Upper lobe of left lung (tissue), 6 donors: ENCODE data around the gene TBC1D3B. TPM values are rescaled to one million over a fixed set of nuclear protein-coding genes. Genes with fewer than 3 reads are reported as not detected.

ENCODE experiments used
- ATAC-seq, 2 donors: fragments of 200-7000 bp; cut with Tn5 transposase; one replicate each; pipeline ENCODE4 v1.9.1; 2022; ENCODE audit warnings: mild to moderate bottlenecking in 2 of 2, moderate library complexity in 2 of 2; ENCODE audit not compliant: low FRiP score in 2 of 2
- DNase-seq, 2 donors: peaks; one replicate each; pipeline ENCODE4 v3.0.0-alpha.2; 2019 to 2020
- H3K27ac ChIP-seq, 4 donors: fragments of 200-600 bp; sonication (generic); one replicate each; pipeline ENCODE4 v1.5.1; 2016 to 2019
- H3K27me3 ChIP-seq, 4 donors: fragments of 200-600 bp; sonication (generic); one replicate each; pipeline ENCODE4 v1.5.1; 2017 to 2019
- H3K36me3 ChIP-seq, 4 donors: fragments of 200-600 bp; sonication (generic); one replicate each; pipeline ENCODE4 v1.5.1; 2016 to 2019
- H3K4me1 ChIP-seq, 4 donors: fragments of 200-600 bp; sonication (generic); one replicate each; pipeline ENCODE4 v1.5.1; 2018 to 2019
- H3K4me3 ChIP-seq, 4 donors: fragments of 200-600 bp; sonication (generic); one replicate each; pipeline ENCODE4 v1.5.1; 2017 to 2019; ENCODE audit warnings: mild to moderate bottlenecking in 2 of 4, moderate library complexity in 1 of 4
- H3K9me3 ChIP-seq, 4 donors: fragments of 200-600 bp; sonication (generic); one replicate each; pipeline ENCODE4 v1.5.1; 2018 to 2019
- CTCF ChIP-seq, 6 experiments: fragments of 450-650 bp in 4 of 6; fragments of 200-600 bp in 2 of 6; sonication (generic) in 2 of 6; IDR thresholded peaks; one replicate each; pipeline ENCODE4 v1.5.1; 2016 to 2019; ENCODE audit warnings: antibody characterized with exemption in 6 of 6
- EP300 ChIP-seq, 4 donors: sonication (generic); formaldehyde crosslinking; IDR thresholded peaks; one replicate each; pipeline ENCODE4 v1.5.1; 2017; ENCODE audit warnings: antibody characterized with exemption in 4 of 4, control low read depth in 2 of 4
- POLR2A ChIP-seq, 4 donors: fragments of 450-650 bp; IDR thresholded peaks; one replicate each; pipeline ENCODE4 v1.5.1; 2016 to 2017; ENCODE audit warnings: antibody characterized with exemption in 4 of 4, mild to moderate bottlenecking in 2 of 4
- POLR2AphosphoS5 ChIP-seq, 2 donors: sonication (generic); formaldehyde crosslinking; IDR thresholded peaks; one replicate each; pipeline ENCODE4 v1.5.1; 2017; ENCODE audit warnings: antibody characterized with exemption in 2 of 2
- WGBS, 2 donors: methylation state at CpG; one replicate each; pipeline ENCODE4 v1.1.5; 2017 to 2018; 5-methylcytosine and 5-hydroxymethylcytosine counted together
- total RNA-seq, 6 donors: library from RNA; depleted of rRNA in 4 of 6; stranded (reverse); fragments of >200 nt in 4 of 6; gene quantifications; one replicate each; pipeline versions ENCODE4 v1.1.0 to v1.2.1, GENCODE V29; 2016 to 2021
- donor health status: DM: no; HTN: no; CAD: no; lungs with moderate emphysema.
- donor health status: DM: no; HTN: yes; CAD: no; lungs with severe emphysema.

Gene TBC1D3B
- total RNA-seq, 6 donors from 2014 or later = 3.6 to 8.9 (median 7.0) TPM; not detected in 1

- 87 to 93% methylated on average over 8 of the region's 8 CpGs for WGBS, 2 donors
- ATAC-seq (peak in 1 of 2 donors; percentile 25), DNase-seq (no peak)
- Histone ChIP-seq H3K4me3 (no peak overlapping the region), H3K4me1 (peaks cover 0 to 9% (median 3%) of the 10 kb centered on the region in 4 donors), H3K36me3 (no peaks in the 10 kb centered on the region), H3K27me3 (no peaks in the 10 kb centered on the region), H3K9me3 (no peaks in the 10 kb centered on the region), H3K27ac (no peak overlapping the region)
- TF ChIP-seq CTCF (IDR thresholded peaks at IDR 0.05) (no peak), POLR2A (IDR thresholded peaks at IDR 0.05) (no peak), POLR2AphosphoS5 (IDR thresholded peaks at IDR 0.05) (no peak), EP300 (IDR thresholded peaks at IDR 0.05) (no peak)
These were observed 23.8 kb downstream of the TBC1D3B start for GRCh38 chr17:36152639-36153120.

- H3K36me3 ChIP-seq = no peaks in the 10 kb centered on the region
- H3K27ac ChIP-seq = no peak overlapping the region
- no peaks in the 10 kb centered on the region for H3K9me3 ChIP-seq
- H3K4me3 ChIP-seq = no peak overlapping the region
- TF ChIP-seq POLR2AphosphoS5 (IDR thresholded peaks at IDR 0.05) = no peak
- TF ChIP-seq CTCF (IDR thresholded peaks at IDR 0.05) = no peak
- TF ChIP-seq EP300 (IDR thresholded peaks at IDR 0.05) = no peak
- TF ChIP-seq POLR2A (IDR thresholded peaks at IDR 0.05) = no peak
- DNase-seq (no peak), ATAC-seq (peak in 1 of 2 donors; percentile 17)
- WGBS, 2 donors = 65 to 67% methylated on average over 4 of the region's 4 CpGs
- H3K4me1 ChIP-seq = peaks cover 0 to 9% (median 3%) of the 10 kb centered on the region in 4 donors
- no peaks in the 10 kb centered on the region for H3K27me3 ChIP-seq
These were observed 24.4 kb downstream of the TBC1D3B start for GRCh38 chr17:36151891-36152638.

GRCh38 chr17:36149296-36149820 lies 27.1 kb downstream of the TBC1D3B start:
- WGBS, 2 donors = 52 to 62% methylated on average over 11 of the region's 11 CpGs
- no peak for DNase-seq
- Histone ChIP-seq H3K9me3 (no peaks in the 10 kb centered on the region), H3K36me3 (no peaks in the 10 kb centered on the region), H3K4me3 (no peak overlapping the region), H3K27ac (no peak overlapping the region), H3K27me3 (no peaks in the 10 kb centered on the region), H3K4me1 (peaks cover 0 to 9% (median 3%) of the 10 kb centered on the region in 4 donors)
- peak; percentile 6 to 78 for ATAC-seq
- TF ChIP-seq EP300 (IDR thresholded peaks at IDR 0.05) (no peak), POLR2A (IDR thresholded peaks at IDR 0.05) (no peak), POLR2AphosphoS5 (IDR thresholded peaks at IDR 0.05) (no peak), CTCF (IDR thresholded peaks at IDR 0.05) (no peak)

GRCh38 chr17:36148559-36149295 lies 27.7 kb downstream of the TBC1D3B start:
- no peaks in the 10 kb centered on the region for H3K36me3 ChIP-seq
- peak in 1 of 2 donors; percentile 75 for DNase-seq
- H3K4me3 ChIP-seq = no peak overlapping the region
- peak; percentile 80 to 94 for ATAC-seq
- no peaks in the 10 kb centered on the region for H3K9me3 ChIP-seq
- TF ChIP-seq POLR2AphosphoS5 (IDR thresholded peaks at IDR 0.05) = no peak
- peak; percentile 84 to 97 (median 96) for TF ChIP-seq CTCF (IDR thresholded peaks at IDR 0.05)
- WGBS, 2 donors = 38 to 39% methylated on average over 6 of the region's 6 CpGs
- H3K27me3 ChIP-seq = no peaks in the 10 kb centered on the region
- H3K4me1 ChIP-seq = peaks cover 0 to 9% (median 3%) of the 10 kb centered on the region in 4 donors
- no peak overlapping the region for H3K27ac ChIP-seq
